GM19452 (cell line): ENCODE results near the gene RASGRF2.
"Not testable (repeated sequence)": the region's sequence is repeated elsewhere in the genome, so short reads cannot be mapped to it uniquely, and the experiment has no call there.

ENCODE experiments used
- ATAC-seq: cut with Tn5 transposase; IDR thresholded peaks from one replicate; pipeline ENCODE4 v1.9.1; 2021; ENCODE audit not compliant: unreplicated experiment

Gene RASGRF2

DNA sequence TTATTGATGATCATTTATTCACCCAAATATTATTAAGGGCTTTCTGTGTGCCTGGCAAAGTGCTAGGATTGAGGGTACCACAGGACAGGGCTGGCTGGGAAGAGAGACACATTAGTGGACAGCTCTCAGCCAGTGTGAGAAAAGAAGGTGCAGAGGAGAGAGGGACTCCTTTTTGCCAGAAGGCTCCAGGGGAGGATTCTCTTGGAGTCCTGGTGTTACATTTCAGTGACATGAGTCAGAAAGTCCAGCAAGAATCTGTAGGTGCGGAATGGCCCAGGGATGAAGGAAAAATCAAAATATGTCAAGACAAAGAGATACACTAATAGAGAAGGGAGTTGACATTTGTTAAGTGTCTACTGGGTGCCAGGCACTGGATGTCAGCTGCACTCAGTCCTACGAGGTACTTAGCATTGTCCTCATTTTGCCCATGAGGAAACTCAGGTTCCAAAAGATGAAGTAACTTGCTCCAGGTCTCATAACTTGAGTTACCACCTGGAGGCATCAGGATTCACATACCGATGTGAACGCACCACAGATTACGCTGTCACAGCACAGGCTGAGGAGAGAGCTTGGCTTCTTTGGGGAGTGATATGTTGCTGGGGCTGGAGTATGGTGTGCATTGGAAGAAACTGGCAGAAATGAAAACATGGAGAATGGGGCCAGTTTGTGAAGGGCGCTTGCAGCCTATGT lies 60.5 kb downstream of the RASGRF2 start:
- no peak for ATAC-seq

GRCh38 chr5:81021486-81021885 lies 61.3 kb downstream of the RASGRF2 start:
- no peak for ATAC-seq

GRCh38 chr5:81021951-81022687 lies 62.0 kb downstream of the RASGRF2 start:
- ATAC-seq = no peak

DNA sequence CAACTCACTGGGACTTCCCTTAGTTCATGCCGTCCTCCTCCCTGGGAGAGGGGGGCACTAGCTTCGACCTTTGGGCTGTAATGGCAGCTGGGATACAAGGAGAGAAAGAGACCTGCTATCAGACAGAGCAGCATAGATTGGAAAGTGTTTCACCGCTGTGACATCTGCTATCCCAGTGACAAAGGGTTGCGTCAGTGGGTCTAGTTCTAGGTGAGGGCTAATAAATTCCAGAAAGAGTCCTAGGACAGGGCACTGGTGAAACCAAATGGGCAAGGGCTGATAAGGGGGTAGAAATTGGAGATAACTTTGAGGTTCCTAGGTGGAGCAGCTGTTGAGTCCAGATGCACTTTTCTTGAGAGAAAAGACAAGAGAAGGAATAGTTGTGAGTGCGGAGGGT lies 62.5 kb downstream of the RASGRF2 start:
- ATAC-seq = no peak

- no peak for ATAC-seq
These were observed 63.3 kb downstream of the RASGRF2 start for GRCh38 chr5:81023261-81023970.

- ATAC-seq = no peak
These were observed 67.4 kb downstream of the RASGRF2 start for GRCh38 chr5:81027481-81028058.

GRCh38 chr5:81028888-81029287 lies 68.7 kb downstream of the RASGRF2 start:
- ATAC-seq = not testable (repeated sequence)

- not testable (repeated sequence) for ATAC-seq
These were observed 69.6 kb downstream of the RASGRF2 start for GRCh38 chr5:81029736-81030135.

DNA sequence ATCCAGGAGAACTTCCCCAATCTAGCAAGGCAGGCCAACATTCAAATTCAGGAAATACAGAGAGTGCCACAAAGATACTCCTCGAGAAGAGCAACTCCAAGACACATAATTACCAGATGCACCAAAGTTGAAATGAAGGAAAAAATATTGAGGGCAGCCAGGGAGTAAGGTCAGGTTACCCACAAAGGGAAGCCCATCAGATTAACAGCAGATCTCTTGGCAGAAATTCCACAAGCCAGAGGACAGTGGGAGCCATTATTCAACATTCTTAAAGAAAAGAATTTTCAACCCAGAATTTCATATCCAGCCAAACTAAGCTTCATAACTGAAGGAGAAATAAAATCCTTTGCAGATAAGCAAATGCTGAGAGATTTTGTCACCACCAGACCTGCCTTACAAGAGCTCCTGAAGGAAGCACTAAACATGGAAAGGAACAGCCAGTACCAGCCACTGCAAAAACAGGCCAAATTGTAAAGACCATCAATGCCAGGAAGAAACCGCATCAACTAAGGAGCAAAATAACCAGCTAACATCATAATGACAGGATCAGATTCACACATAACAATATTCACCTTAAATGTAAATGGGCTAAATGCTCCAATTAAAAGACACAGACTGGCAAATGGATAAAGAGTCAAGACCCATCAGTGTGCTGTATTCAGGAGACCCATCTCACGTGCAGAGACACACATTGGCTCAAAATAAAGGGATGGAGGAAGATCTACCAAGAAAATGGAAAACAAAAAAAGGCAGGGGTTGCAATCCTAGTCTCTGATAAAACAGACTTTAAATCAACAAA lies 70.3 kb downstream of the RASGRF2 start:
- ATAC-seq = not testable (repeated sequence)

GRCh38 chr5:81035522-81035921 lies 75.4 kb downstream of the RASGRF2 start:
- ATAC-seq = no peak

DNA sequence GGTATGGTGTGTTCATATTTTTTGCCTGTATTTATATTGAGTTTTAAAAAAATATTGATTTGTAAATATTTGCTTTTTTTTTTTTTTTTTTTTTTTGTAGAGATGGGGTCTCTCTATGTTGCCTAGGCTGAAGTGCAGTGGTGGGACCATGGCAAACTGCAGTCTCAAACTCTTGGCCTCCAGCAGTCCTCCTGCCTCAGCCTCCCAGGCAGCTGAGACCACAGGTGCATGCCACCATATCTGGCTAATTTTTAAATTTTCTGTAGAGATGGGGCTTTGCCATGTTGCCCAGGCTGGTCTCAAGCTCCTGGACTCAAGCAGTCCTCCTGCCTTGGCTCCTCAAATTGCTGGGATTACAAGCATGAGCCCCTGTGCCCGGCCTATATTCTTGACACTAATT lies 78.3 kb downstream of the RASGRF2 start:
- ATAC-seq = no peak

DNA sequence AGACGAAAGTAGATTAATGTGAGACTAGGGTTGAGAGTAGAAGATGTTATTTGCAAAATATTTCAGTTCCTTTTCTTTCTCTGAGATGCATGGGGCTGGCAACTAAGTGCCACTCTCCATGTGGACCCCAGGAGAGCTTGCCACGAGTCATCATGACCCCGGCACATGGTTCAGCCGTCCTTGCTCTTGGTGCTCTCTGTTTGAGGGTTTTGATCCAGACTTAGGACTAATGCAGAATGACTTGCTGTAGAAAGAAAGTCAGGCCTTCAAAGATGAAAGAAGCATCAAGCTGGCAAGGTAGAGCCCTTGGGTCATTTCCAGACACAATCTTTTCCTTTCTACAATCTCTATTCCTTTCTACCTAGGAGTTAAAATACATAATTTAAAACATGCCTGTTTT lies 84.7 kb downstream of the RASGRF2 start:
- ATAC-seq = no peak

- ATAC-seq = no peak
These were observed 85.2 kb downstream of the RASGRF2 start for GRCh38 chr5:81045389-81045807.

- no peak for ATAC-seq
These were observed 85.9 kb downstream of the RASGRF2 start for GRCh38 chr5:81046041-81046440.

GRCh38 chr5:81052325-81052724 lies 92.2 kb downstream of the RASGRF2 start:
- no peak for ATAC-seq

- ATAC-seq = not testable (repeated sequence)
These were observed 93.1 kb downstream of the RASGRF2 start for GRCh38 chr5:81053282-81053681.

- no peak for ATAC-seq
These were observed 98.0 kb downstream of the RASGRF2 start for GRCh38 chr5:81058121-81058520.

DNA sequence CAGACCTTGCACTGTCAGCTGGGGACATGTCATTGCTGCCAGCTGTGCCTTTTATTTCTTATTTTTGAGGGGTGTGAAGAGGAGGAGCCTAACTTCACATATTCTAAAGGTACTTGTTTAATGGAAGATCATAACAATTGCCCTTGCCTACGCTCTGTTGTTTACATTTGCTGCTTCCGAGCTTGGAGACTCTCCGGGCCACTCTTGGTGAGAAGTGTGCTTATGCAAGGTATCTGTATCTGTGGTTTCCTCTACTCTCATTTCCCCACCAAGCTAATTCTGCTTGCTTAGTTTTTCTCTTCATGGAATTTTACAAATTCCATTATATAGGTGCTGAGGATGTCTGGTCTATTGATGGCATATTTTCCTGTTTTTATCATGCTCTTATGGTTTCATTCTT lies 105.3 kb downstream of the RASGRF2 start:
- no peak for ATAC-seq

DNA sequence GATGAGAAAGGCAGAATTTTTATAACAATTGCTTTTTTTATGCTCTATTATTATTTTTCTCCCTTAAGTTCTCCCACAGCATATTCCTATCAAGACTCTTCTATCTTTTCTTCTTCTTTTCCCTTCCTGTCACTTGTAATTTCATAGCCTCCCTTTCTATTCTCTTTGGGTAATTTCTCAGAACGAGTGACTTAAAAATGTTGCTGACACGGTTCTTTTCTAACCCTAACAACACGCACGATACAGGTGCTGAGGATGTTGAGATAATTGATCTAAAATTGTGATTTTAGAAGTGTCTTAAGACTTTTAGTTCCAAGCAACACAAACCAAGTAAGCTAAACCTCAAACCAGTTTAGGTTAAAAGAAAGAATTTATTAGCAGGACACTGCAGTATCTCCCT lies 105.9 kb downstream of the RASGRF2 start:
- ATAC-seq = no peak

DNA sequence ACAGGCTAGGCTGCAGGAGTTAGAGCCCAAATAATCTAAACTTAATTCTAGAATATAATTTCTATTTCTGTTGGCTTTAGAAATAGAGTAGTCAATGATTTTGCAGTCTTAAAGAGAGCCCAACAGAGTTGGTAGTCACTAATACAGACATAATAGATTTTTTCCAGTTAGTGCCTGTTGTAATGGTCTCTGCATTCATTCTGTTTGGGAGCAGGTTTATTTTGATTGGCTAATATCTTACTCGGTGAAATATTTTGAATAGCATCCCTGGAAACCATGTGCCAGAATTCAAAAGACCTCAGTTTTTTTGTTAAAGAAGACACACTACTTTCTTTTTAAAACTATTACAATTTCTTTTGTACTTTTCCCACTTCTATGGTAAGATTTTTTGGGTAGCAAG lies 107.2 kb downstream of the RASGRF2 start:
- ATAC-seq = no peak

- no peak for ATAC-seq
These were observed 107.9 kb downstream of the RASGRF2 start for GRCh38 chr5:81068063-81068462.
